A673 (cell line): ENCODE results near the gene SCN1B. TPM values are rescaled to one million over a fixed set of nuclear protein-coding genes. Genes with fewer than 3 reads are reported as not detected.

ENCODE experiments used
- BruUV-seq: library from RNA; stranded (reverse); fragments of 400-500 nt; replicated peaks from 2 replicates; lab custom pipeline; 2021; lab: Mats Ljungman, UMichigan
- CTCF ChIA-PET: fragments of 300-600 bp; sonication (Branson Sonifier 250); formaldehyde crosslinking; loops from one replicate; lab custom pipeline; 2022; ENCODE audit warnings: antibody characterized with exemption; lab: Charles Lee
- POLR2A ChIA-PET: fragments of 300-600 bp; sonication (Branson Sonifier 250); formaldehyde crosslinking; loops from one replicate; lab custom pipeline; 2022; ENCODE audit warnings: antibody characterized with exemption; ENCODE audit not compliant: low non-redundant PET; lab: Charles Lee
- DNase-seq: peaks from one replicate; pipeline ENCODE4 v3.0.0-alpha.2; 2015; ENCODE audit warnings: low spot score
- H3K27ac ChIP-seq: fragments of 200-600 bp; sonication (generic); 2 replicates; pipeline ENCODE4 v1.5.1; 2016; ENCODE audit warnings: mixed run types, low read depth, mild to moderate bottlenecking, mixed read lengths, antibody characterized with exemption, low read length; ENCODE audit not compliant: poor library complexity, severe bottlenecking
- H3K27me3 ChIP-seq: fragments of 200-600 bp; sonication (generic); replicated peaks from 2 replicates; pipeline ENCODE4 v1.6.1; 2017; ENCODE audit warnings: mixed run types, low read depth, mild to moderate bottlenecking, mixed read lengths, antibody characterized with exemption, low read length; ENCODE audit not compliant: insufficient read depth, poor library complexity
- H3K36me3 ChIP-seq: fragments of 200-600 bp; sonication (generic); 2 replicates; pipeline ENCODE4 v1.6.1; 2016; ENCODE audit warnings: mixed run types, mild to moderate bottlenecking, mixed read lengths, antibody characterized with exemption, low read length; ENCODE audit not compliant: insufficient read depth, poor library complexity, severe bottlenecking
- H3K4me1 ChIP-seq: fragments of 200-600 bp; sonication (generic); 2 replicates; pipeline ENCODE4 v1.6.1; 2017; ENCODE audit warnings: mixed run types, mild to moderate bottlenecking, mixed read lengths, antibody characterized with exemption, low read length; ENCODE audit not compliant: insufficient read depth, poor library complexity, severe bottlenecking
- H3K4me3 ChIP-seq: fragments of 200-600 bp; sonication (generic); 2 replicates; pipeline ENCODE4 v1.5.1; 2016; ENCODE audit warnings: low read depth, mixed run types, mild to moderate bottlenecking, mixed read lengths, low read length; ENCODE audit not compliant: poor library complexity, severe bottlenecking
- H3K9me3 ChIP-seq: fragments of 200-600 bp; sonication (generic); 2 replicates; pipeline ENCODE4 v1.6.1; 2016; ENCODE audit warnings: mixed run types, low read depth, mild to moderate bottlenecking, mixed read lengths, antibody characterized with exemption, low read length; ENCODE audit not compliant: poor library complexity, severe bottlenecking
- CTCF ChIP-seq: fragments of 300-800, 200-600 bp; sonication (generic); conservative IDR thresholded peaks from 2 replicates; pipeline ENCODE4 v1.5.1; 2017; ENCODE audit warnings: low read depth, mild to moderate bottlenecking, antibody characterized with exemption, low read length, moderate library complexity, mixed read lengths
- EZH2 ChIP-seq: fragments of 200-600 bp; sonication (generic); IDR thresholded peaks from 2 replicates; pipeline ENCODE4 v1.6.1; 2017; ENCODE audit warnings: borderline replicate concordance, low read depth, mild to moderate bottlenecking, mixed read lengths, antibody characterized with exemption, low read length; ENCODE audit not compliant: poor library complexity, severe bottlenecking
- intact Hi-C: fragments of 100-400 bp; cut with micrococcal nuclease; formaldehyde crosslinking; loops from one replicate; pipeline ENCODE4 v1.10.0; 2022; ENCODE audit not compliant: unreplicated experiment
- total RNA-seq: library from RNA; stranded (reverse); gene quantifications from 2 replicates; pipeline ENCODE4 v1.2.3, GENCODE V29; 2021

SCN1B gene
- total RNA-seq, 1 experiment from 2014 or later: 2.3 TPM

- no TSS peak for BruUV-seq
- Histone ChIP-seq H3K9me3 (no peaks in the 10 kb centered on the region), H3K4me1 (no peaks in the 10 kb centered on the region), H3K36me3 (no peaks in the 10 kb centered on the region), H3K4me3 (no peak overlapping the region), H3K27me3 (no peaks in the 10 kb centered on the region), H3K27ac (no peak overlapping the region)
- CTCF ChIA-PET: interaction anchor here (0.5 to 0.9 kb wide), 2 partner anchors 18 to 53 kb away, joined by 4 to 7 read pairs; no protein-coding TSS in a partner anchor
- TF ChIP-seq EZH2: no peak
- intact Hi-C loops: no loop called here
- no peak for DNase-seq
- POLR2A ChIA-PET: no interaction called here
Observed at GRCh38 chr19:35037716-35038622, 7.7 kb downstream of the SCN1B start.

GRCh38 chr19:35038623-35039512 lies 8.6 kb downstream of the SCN1B start:
- intact Hi-C loops: no loop called here
- no peaks in the 10 kb centered on the region for H3K9me3 ChIP-seq
- no peaks in the 10 kb centered on the region for H3K4me1 ChIP-seq
- H3K27ac ChIP-seq: no peak overlapping the region
- no TSS peak for BruUV-seq
- H3K27me3 ChIP-seq: no peaks in the 10 kb centered on the region
- no peak overlapping the region for H3K4me3 ChIP-seq
- DNase-seq: no peak
- no peaks in the 10 kb centered on the region for H3K36me3 ChIP-seq
- TF ChIP-seq CTCF (no peak), EZH2 (no peak)
- ChIA-PET POLR2A (no interaction called here), CTCF (interaction anchor here (0.9 kb wide), 1 partner anchor 54 kb away, joined by 4 read pairs; no protein-coding TSS in a partner anchor)

GRCh38 chr19:35039881-35040825 lies 9.9 kb downstream of the SCN1B start:
- no TSS peak for BruUV-seq
- TF ChIP-seq CTCF (no peak), EZH2 (no peak)
- Histone ChIP-seq H3K27me3 (no peaks in the 10 kb centered on the region), H3K4me1 (no peaks in the 10 kb centered on the region), H3K4me3 (no peak overlapping the region), H3K27ac (no peak overlapping the region), H3K9me3 (no peaks in the 10 kb centered on the region), H3K36me3 (no peaks in the 10 kb centered on the region)
- no peak for DNase-seq
- CTCF ChIA-PET: no interaction called here
- POLR2A ChIA-PET: no interaction called here
- intact Hi-C loops: no loop called here
